Hepatocyte (in vitro differentiated cells): ENCODE measurements around the gene RPS6KA5.

Source experiments
- CTCF ChIP-seq: fragments of 200-600 bp; sonication (generic); IDR thresholded peaks from 2 replicates; pipeline ENCODE4 v1.5.1; 2016; ENCODE audit warnings: antibody characterized with exemption, mild to moderate bottlenecking; ENCODE audit not compliant: poor library complexity
- EZH2 ChIP-seq: fragments of 200-600 bp; sonication (generic); IDR thresholded peaks from 2 replicates; pipeline ENCODE4 v1.6.1; 2016; ENCODE audit warnings: antibody characterized with exemption, mild to moderate bottlenecking, borderline replicate concordance

DNA sequence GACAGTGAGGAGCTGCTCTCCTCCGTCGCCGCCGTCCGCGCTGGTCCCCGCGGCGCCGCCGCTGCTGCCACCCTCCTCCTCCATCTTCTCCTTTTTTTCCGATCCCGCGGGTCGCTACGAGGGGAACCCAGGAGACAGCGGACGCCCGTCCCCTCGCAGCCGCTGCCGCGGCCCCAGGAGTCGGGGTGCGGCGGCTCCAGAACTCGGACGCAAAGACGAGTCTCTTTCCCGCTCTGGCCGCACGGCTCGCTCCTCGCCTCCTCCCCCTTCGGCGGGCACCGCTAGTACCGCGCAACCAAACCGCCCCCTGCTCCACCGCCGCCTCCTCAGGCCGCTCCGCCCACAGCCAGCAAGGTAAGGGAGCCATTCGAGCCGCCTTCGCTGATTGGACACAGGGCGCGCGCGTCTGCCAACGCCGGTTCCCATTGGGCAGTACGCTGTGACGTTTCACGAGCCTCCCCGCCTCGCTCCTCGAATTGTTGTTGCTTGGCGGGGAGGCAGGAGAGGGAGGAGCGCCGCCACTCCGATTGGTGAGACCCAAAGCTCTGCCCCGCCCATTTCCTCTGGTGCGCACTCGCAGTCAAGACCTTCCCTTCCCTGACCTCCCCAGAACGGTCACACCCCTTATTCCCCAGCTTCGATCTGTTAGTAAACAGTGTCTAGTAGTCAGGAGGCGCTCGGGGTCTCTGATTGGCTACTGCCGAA lies at the start of gene RPS6KA5:
- TF ChIP-seq CTCF (no peak), EZH2 (no peak)
